NCI-H524 (cell line): ENCODE results near the gene ARL15.

ENCODE experiments used
- DNase-seq, 2 experiments: peaks; one replicate each; lab custom pipeline; 2025; lab: John Stamatoyannopoulos, UW

ARL15 gene

DNA sequence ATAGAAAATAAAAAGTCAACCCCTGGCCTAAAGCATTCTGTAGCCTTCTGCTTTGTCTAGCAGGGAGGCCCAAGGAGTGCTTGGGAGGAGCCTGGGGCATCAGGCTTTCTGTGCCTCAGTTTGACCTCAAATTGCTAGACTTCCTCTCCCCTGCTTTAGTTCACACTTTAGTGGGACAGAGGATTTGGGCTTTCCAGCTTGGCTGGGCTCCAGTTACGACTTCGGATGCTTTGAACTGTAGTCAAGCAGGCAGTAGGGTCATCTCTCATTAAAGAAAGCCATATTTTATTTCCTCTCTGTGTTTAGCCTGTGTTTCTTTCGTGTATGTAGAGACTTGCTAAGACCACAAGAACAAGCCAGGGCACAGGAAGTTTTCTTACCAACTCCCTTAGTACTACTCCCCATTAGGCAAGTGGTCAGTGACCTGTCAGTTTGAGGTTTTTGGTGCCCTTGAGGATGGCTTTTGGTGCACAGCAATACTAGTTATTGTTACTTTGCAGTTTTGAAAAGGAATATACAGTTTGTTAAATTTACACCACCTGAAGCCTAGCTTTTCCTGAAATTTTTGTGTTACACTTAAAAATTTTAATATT lies 415.2 kb downstream of the ARL15 start:
- no peak for DNase-seq

DNA sequence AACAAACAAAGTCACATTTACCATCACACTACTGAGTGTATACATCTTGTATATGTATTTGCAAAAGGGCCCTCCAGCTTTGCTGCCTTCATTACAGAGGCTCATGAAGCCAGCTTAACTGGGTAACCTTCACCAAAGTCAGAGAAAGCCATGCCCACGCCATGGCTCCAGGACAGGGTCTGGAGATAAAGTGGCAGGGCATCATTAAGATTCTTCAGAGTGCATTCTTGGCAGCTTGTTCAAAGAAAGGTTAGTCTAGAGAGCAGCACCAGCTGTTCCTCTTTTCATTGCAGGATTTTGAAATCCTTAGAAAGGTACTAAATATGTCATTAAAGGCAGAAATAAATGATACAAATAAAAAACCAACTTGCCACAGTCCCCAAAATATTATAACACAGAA lies 416.7 kb downstream of the ARL15 start:
- DNase-seq: peak; percentile 0 to 26

DNA sequence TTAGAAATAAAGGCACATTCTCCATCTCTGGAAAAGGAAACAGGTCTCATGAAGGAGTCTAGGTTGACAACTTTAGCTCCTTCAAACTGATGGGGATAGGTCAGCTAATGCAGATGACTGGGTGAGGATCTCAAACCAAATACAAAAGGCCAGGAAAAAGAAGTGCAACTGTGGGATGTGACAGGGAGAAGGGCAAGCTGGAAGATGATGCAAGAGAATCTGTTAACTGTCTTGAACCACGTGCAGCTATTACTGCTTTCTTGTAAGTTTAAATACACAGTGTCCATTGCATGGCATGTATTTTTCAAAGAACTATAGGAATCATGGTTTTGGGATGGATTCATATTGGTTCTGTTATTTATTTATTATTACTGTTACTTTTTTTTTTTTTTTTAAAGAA lies 418.1 kb downstream of the ARL15 start:
- no peak for DNase-seq

DNA sequence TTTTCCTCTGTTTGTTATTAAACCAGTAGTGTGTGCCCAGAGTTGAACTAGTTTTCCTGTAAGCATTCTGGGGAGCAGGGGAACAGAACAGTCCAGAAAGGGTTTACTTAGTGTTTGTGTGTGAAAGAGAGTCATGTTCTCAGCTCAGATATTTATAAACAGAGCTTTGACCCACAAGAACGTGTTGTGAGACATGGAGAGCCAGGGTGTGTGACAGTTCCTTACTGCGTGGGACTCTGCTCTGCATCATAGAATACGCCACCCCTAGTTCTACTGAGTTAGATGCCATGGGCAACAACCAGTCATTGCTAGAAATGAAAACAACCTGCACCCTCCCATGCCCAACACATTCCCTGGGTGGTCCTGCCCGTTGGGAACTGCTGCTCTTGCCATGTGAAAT lies 419.2 kb downstream of the ARL15 start:
- DNase-seq: no peak

DNA sequence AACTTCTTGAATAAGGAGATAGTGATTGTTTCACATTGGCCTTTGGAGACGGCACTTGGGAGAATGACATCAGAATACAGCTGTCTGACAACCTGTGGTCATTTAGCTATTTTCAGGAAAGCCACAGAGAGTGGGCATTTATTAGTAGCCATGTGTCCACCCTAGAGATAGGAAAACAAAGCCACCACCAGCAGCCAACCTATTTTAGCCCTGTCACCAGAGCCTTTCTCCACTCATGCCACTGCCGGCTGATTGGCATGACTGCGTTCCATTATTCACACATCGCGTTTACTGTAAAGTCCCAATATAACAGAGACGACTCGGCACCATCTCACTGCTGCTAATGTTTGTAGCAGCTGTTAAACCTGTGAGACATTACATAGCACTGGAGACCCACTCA lies 419.9 kb downstream of the ARL15 start:
- no peak for DNase-seq

DNA sequence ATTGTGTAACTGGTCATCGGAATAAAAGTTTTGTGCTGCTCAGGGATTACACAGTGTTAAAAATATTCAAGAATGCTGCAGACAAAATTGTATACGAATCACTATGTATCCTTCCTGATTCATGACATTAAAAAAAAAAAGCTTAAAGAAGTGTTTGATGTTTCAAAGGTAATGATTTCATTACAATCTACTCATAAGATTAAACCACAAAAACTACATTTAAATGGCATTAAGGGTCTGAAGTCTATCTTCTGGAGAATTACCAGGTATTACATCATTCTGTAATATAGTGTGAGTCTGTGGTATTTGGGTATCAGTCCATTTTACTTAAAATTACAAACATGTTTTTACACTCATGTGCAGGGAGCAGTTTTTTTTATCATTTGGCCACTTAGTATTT lies 425.5 kb downstream of the ARL15 start:
- no peak for DNase-seq

DNA sequence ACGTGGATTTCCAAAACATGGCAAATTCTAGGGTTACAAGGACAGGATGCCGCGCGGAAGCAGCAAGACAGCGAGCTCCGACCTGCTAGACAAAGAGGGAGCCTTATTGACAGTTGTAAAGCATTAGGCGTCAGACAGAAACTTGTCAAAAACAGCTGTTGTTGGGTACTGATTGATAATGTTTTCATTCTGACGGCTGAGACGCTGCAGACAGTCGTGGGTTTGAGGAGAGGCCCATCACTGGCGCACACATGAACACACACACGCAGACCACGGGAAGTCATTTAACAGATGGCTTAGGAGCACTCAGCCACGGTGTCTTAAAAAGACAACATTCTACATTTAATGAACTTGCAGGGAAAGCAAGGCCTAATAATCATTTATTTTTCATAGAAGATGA lies 426.0 kb downstream of the ARL15 start:
- DNase-seq: peak in 1 of 2 experiments; percentile 43

DNA sequence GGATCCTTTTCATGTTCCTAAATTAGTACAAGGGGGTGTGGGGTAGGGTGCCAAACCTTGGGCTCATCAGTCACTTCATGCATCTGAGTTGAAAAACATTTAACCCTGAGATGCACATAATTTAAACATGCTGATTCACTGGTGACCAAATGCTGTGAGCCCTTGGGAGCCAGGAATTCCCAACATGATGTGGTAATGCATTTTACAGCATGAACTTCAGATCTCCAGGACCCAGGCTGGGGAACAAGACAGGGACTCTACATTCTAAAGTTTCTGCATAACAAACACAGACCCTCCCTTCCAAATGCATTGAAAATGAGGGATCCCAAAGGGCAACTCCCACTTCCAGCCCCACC lies 427.7 kb downstream of the ARL15 start:
- DNase-seq: no peak

DNA sequence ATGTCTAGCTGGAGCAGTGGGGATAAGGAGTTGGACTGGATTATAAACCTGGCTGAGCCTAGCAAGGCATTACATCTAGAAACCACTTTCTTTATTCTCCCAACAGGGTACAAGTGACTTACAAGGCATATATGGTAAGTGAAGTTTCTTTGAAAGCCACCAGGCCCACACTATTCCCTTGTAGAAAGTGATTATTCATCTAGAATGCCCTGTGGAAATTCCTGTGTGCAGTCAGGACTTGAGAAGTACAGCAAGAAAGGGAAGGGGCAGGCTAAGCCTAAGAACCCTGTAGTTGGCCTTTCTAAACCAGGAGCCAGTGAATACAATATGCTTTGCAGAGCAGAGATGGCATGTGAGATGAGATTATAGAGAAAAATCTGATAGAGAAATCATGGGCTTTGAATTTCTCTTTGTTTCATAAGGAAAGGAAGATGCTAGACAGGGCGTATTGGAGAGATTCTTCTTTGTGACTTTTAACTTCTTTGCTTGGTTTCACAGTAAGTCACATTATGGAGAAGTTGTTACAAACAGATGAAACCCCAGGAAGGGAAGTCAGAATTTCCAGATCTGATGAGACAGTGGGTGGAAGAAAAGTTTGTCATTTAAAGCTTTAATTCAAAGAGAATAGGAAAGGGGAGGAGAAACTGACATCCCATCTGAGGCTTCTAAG lies 428.2 kb downstream of the ARL15 start:
- DNase-seq: no peak

DNA sequence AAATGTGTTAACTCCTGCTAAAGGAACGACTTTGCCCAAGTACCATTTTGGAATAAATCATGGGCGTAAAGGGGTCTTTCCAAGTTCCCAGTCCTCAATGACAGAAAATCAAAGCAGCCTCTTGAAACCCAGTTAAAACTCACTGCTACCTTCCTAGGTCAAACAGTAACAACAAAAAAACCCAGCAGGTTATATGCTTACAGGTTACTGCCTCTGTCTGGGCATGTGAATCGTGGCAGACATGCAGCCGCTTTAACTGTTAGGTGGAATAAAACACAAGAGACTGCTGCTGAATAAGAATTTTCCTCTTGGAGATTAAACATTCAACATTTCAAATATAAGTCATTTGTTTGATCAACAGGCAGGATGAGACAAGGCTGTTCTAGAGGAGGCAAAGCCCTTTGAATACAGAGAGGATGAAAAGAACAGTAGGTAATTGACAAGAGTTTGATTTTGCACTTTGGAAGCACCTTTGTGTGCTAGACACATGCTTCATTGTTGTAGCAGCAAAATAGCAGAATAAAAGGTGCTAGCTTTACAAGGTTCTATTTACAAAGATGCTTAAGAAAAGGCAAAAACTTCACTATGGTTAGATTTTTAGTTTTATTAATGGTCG lies 430.6 kb downstream of the ARL15 start:
- DNase-seq: no peak

DNA sequence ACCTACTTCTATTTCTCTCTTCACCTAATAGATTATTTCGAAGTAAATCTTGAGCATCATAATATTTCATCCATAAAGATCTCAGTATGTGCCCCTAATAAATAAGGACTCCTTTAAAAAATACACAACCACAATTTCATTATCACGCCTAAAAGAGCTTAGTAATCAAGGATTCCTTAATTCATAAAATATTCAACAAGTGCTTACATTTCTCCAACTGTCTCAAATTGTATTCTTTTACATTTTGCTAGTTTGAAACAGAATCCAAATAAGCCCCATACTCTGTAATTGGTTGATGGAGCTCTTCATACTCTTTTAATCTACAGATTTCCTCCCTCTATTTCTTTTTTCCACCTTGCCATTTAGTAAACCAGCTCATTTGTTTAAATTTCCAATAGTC lies 432.4 kb downstream of the ARL15 start:
- no peak for DNase-seq

DNA sequence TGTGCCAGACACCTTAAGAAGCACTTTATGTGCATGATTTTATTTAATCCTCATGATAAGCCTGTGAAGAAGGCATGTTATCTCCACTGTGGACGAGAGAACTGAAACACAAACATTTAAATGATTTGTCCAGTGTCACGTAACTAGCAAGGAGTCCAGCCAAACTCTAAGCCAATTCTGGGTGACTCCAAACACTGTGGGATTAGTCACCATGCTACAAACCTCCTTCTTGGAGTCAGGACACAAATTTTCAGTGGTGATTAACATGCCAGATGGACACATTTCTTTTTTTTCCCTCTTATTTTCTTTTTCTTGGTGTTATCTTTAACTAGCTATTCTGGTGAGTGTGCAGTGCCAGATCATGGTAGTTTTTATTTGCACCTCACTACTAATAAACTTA lies 433.1 kb downstream of the ARL15 start:
- no peak for DNase-seq

DNA sequence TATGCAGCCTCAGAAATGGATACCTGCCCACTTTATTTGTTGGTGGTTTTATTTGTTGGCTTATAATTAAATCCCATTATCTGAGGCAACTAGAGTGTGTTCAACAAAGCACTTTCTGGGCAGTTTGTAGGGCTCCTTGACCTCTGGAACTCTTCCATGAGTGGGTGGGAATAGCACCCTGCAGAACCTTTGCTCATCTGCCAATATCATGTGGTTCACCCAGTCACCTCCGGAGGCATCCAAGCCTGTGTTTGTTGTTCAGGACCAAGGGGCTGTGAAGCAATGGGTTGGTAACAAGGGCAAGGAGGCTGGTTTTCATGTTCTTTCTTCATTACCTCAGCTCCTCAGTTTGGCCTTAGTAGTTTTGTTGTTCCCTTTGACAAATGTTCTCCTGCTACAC lies 436.0 kb downstream of the ARL15 start:
- no peak for DNase-seq

DNA sequence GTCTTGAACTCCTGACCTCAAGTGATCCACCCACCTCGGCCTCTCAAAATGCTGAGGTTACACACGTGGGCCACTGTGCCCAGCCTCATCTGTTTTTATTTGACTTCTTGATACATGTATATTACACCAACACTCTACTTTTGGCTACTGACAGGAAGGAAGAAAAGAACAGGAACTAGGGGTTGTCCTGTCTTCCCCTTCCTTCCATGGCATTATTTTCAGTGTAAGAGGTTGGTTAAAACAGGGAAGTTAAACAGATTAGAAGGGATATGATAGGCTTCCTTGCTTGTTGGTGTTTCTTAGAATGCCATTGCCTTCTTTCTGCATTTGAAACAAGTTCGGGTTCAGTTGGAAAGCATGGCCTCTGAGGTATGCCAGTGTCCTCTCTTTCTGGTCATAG lies 437.1 kb downstream of the ARL15 start:
- no peak for DNase-seq

DNA sequence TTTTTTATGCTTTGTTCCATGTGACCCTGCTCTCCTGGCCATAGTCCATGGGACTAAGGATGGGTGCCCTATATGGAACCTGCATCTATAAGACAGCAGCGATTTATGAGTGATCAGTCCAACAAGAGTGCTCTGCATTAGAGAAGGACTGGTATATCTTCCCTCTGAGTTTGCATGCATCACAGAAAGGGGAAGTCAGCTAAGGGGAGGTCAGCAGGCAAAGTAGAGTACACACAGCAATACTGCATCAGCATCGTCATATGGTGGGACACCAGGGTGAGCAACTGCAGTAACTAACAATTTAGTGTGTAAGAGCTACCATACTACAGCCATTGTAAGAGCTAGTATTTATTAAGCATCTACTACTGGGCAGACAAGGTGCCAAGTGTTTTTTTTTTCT lies 438.6 kb downstream of the ARL15 start:
- DNase-seq: no peak

DNA sequence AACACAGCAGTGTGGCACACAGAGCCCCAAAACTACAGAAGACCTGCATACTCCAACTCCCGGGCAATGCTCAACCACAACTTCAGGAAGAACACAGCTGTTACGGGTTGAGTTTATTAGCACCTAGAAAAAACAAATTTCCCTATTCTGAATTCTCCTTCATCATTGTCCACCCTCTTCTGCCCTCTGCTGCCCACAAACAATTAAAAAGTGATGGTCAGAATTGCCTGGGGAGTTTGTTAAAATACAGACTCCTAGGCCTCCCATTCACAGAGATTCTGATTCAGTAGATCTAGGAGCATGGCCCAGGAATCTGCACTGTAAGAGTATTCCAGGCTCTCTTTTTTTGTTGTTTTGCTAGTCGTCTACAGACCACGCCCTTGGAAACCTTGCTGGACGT lies 439.3 kb downstream of the ARL15 start:
- DNase-seq: no peak

DNA sequence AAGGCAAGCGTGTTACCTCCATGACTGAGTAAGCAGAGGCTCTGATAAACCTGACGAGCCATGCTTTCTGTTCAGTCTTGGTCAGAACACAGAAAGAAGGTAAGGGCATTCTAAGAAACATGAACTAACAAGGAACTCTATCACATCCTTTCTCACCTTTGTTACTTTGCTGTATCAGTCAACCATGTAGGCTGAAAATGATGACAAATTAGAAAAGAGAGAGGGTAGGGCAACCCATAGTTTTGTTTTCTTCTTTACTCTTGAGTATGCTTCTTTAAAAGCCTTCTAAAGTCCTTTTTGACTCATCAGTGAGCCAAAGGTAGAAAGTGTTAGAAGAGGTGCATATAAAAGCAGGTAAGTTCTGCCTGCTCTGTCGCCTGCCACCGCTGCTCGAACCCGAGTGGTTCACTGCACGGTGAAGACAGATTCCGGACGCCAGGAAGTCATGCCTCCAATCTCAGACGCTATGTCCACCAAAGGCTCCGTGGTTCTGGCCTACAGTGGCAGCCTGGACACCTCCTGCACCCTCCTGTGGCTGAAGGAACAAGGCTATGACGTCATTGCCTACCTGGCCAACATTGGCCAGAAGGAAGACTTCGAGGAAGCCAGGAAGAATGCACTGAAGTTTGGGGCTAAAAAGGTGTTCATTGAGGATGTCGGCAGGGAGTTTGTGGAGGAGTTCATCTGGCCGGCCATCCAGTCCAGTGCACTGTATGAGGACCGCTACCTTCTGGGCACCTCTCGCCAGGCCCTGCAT lies 451.5 kb downstream of the ARL15 start:
- DNase-seq: no peak

DNA sequence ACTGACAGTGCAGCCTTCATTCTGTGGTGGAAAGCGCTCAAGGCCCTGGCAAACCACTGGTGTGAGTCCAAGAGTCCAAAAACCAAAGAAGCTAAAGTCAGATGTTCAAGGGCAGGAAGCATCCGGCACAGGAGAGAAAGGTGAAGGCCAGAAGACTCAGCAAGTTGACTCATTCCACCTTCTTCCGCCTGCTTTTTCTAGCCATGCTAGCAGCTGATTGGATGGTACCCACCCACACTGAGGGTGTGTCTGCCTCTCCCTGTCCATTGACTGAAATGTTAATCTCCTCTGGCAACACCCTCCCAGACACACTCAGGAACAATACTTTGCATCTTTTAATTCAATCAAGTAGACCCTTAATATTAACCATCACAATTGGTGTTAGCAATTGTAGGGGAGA lies 453.9 kb downstream of the ARL15 start:
- DNase-seq: no peak

DNA sequence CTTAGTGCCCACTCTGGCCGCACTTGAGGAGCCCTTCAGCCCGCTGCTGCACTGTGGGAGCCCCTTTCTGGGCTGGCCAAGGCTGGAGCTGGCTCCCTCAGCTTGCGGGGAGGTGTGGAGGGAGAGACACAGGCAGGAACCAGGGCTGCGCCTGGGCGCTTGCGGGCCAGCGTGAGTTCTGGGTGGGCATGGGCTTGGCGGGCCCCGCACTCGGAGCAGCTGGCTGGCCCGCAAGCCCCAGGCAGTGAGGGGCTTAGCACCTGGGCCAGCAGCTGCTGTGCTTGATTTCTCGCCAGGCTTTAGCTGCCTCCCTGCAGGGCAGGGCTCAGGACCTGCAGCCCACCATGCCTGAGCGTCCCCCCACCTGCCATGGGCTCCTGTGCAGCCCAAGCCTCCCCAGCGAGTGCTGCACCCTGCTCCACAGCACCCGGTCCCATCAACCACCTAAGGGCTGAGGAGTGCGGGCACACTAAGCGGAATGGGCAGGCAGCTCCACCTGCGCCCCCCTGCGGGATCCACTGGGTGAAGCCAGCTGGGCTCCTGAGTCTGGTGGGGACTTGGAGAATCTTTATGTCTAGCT lies 473.4 kb downstream of the ARL15 start:
- DNase-seq: peak in 1 of 2 experiments; percentile 10

DNA sequence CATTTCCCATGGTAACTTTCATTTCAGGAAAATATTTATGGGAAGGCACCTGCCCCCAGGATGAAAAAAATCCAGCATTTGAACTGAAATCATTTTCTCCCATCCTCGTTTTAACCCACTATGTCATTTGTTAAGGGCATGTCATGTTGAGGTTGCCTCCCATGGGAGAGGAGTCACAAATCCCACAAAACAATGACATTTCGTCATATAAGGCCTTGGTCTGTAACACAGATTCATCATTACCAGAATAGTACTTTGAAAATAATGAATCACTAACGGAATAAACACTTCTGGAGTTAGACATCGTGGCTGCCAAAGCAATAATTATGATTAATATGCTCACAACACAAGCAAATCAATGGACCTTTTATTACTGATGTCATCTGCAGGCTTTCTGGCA lies 475.9 kb downstream of the ARL15 start:
- DNase-seq: no peak
